Vagina (tissue), 2 donors: ENCODE data around the gene PJA2. TPM values are rescaled to one million over a fixed set of nuclear protein-coding genes. Genes with fewer than 3 reads are reported as not detected.

ENCODE experiments used
- DNase-seq, 2 donors: peaks; one replicate each; pipeline ENCODE4 v3.0.0-alpha.2; 2017; ENCODE audit errors: extremely low spot score in 2 of 2
- H3K27ac ChIP-seq: fragments of 200-600 bp; sonication (generic); one replicate; pipeline ENCODE4 v1.5.1; 2019
- H3K27me3 ChIP-seq: fragments of 200-600 bp; sonication (generic); one replicate; pipeline ENCODE4 v1.5.1; 2019
- H3K36me3 ChIP-seq, 2 donors: fragments of 200-600 bp; sonication (generic); one replicate each; pipeline ENCODE4 v1.5.1; 2017 to 2019
- H3K4me1 ChIP-seq: fragments of 200-600 bp; sonication (generic); one replicate; pipeline ENCODE4 v1.5.1; 2019
- H3K4me3 ChIP-seq, 2 donors: fragments of 200-600 bp; sonication (generic); 1 replicate in 1 of 2; 2 replicates in 1 of 2; pipeline ENCODE4 v1.5.1; 2016 to 2019
- H3K9me3 ChIP-seq: fragments of 200-600 bp; sonication (generic); one replicate; pipeline ENCODE4 v1.5.1; 2019
- POLR2A ChIP-seq, 2 donors: fragments of 450-650 bp; IDR thresholded peaks; one replicate each; pipeline ENCODE4 v1.6.1; 2017; ENCODE audit warnings: antibody characterized with exemption in 2 of 2, mild to moderate bottlenecking in 2 of 2, moderate library complexity in 2 of 2
- POLR2AphosphoS5 ChIP-seq, 2 donors: sonication (generic); formaldehyde crosslinking; IDR thresholded peaks; one replicate each; pipeline ENCODE4 v1.9.0; 2017; ENCODE audit warnings: antibody characterized with exemption in 2 of 2, mild to moderate bottlenecking in 2 of 2, low read depth in 1 of 2; ENCODE audit not compliant: insufficient read depth in 1 of 2
- intact Hi-C: fragments of 100-400 bp; cut with DNase I; formaldehyde crosslinking; loops from one replicate; pipeline ENCODE4 v1.15.1; 2023
- total RNA-seq: library from RNA; depleted of rRNA; stranded (reverse); fragments of >200 nt; gene quantifications from one replicate; pipeline ENCODE4 v1.2.3, GENCODE V29; 2016
- TF ChIP-seq, protein P1 (sequence below), 3 experiments: fragments of 450-650 bp in 2 of 3; fragments of 200-600 bp in 1 of 3; sonication (generic) in 1 of 3; IDR thresholded peaks; one replicate each; pipeline ENCODE4 v1.5.1; 2017 to 2019; ENCODE audit warnings: antibody characterized with exemption in 3 of 3, mild to moderate bottlenecking in 2 of 3, moderate library complexity in 2 of 3

Gene PJA2
- total RNA-seq, 1 donor from 2014 or later: 76.1 TPM

DNA sequence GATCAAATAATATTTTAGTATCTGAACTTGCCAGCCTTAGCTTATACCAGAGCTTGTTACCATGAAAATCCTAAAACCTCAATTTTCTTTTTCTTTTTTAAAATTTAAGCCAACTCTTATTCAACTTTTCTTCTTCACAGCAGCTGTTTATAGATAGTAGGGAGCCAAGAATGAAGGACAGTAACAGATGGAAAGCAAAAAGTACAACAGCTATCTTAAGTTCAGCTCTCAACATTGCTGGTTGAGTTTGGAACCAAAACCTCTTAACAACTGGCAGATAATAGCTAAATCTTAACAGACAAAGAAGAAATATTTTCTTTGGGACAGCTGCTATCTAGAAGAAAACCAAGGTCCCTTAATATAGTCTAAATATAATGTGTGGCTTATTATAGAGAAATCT lies 74.7 kb downstream of the PJA2 start:
- TF ChIP-seq POLR2AphosphoS5 (IDR thresholded peaks at IDR 0.05; ENCODE audit: insufficient read depth in 1 of 2, low read depth in 1 of 2): no peak
- no peak for TF ChIP-seq POLR2A (IDR thresholded peaks at IDR 0.05)
- TF ChIP-seq, protein P1, sequence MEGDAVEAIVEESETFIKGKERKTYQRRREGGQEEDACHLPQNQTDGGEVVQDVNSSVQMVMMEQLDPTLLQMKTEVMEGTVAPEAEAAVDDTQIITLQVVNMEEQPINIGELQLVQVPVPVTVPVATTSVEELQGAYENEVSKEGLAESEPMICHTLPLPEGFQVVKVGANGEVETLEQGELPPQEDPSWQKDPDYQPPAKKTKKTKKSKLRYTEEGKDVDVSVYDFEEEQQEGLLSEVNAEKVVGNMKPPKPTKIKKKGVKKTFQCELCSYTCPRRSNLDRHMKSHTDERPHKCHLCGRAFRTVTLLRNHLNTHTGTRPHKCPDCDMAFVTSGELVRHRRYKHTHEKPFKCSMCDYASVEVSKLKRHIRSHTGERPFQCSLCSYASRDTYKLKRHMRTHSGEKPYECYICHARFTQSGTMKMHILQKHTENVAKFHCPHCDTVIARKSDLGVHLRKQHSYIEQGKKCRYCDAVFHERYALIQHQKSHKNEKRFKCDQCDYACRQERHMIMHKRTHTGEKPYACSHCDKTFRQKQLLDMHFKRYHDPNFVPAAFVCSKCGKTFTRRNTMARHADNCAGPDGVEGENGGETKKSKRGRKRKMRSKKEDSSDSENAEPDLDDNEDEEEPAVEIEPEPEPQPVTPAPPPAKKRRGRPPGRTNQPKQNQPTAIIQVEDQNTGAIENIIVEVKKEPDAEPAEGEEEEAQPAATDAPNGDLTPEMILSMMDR (IDR thresholded peaks at IDR 0.05): no peak
- H3K27ac ChIP-seq: no peak overlapping the region

DNA sequence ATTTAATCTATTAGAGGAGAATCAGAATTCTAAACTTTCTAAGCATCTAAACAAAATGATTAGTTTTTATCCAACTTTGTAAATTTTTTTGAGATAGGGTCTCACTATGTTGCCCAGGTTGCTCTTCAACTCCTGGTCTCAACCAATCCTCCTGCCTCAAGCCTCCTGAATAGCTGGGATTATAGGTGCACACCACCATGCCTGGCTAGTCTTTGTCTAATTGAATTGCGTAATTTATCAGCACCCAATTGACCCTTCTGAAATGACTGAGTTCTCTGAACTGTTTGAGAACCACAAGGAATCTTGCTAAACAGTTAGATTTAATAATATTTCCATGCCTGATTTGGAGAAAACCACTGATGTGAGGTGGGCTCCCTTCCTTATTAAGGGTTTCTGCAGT lies 75.7 kb downstream of the PJA2 start:
- no peak for DNase-seq
- no peaks in the 10 kb centered on the region for H3K27me3 ChIP-seq
- TF ChIP-seq POLR2A (IDR thresholded peaks at IDR 0.05) (no peak), POLR2AphosphoS5 (IDR thresholded peaks at IDR 0.05; ENCODE audit: insufficient read depth in 1 of 2, low read depth in 1 of 2) (no peak)
- TF ChIP-seq, protein P1 (IDR thresholded peaks at IDR 0.05): no peak
- no peaks in the 10 kb centered on the region for H3K9me3 ChIP-seq
- peaks cover 5% of the 10 kb centered on the region for H3K4me1 ChIP-seq
- no peak overlapping the region for H3K27ac ChIP-seq
- intact Hi-C loops: no loop called here
- H3K36me3 ChIP-seq: peaks cover 0 to 16% of the 10 kb centered on the region in 2 donors
- H3K4me3 ChIP-seq: no peak overlapping the region

More for the DNA sequence above, 74.7 kb downstream of the PJA2 start:
- Histone ChIP-seq H3K4me3 (no peak overlapping the region), H3K27me3 (no peaks in the 10 kb centered on the region), H3K36me3 (peaks cover 0 to 16% of the 10 kb centered on the region in 2 donors), H3K9me3 (no peaks in the 10 kb centered on the region), H3K4me1 (no peaks in the 10 kb centered on the region)
- intact Hi-C loops: no loop called here
- no peak for DNase-seq

DNA sequence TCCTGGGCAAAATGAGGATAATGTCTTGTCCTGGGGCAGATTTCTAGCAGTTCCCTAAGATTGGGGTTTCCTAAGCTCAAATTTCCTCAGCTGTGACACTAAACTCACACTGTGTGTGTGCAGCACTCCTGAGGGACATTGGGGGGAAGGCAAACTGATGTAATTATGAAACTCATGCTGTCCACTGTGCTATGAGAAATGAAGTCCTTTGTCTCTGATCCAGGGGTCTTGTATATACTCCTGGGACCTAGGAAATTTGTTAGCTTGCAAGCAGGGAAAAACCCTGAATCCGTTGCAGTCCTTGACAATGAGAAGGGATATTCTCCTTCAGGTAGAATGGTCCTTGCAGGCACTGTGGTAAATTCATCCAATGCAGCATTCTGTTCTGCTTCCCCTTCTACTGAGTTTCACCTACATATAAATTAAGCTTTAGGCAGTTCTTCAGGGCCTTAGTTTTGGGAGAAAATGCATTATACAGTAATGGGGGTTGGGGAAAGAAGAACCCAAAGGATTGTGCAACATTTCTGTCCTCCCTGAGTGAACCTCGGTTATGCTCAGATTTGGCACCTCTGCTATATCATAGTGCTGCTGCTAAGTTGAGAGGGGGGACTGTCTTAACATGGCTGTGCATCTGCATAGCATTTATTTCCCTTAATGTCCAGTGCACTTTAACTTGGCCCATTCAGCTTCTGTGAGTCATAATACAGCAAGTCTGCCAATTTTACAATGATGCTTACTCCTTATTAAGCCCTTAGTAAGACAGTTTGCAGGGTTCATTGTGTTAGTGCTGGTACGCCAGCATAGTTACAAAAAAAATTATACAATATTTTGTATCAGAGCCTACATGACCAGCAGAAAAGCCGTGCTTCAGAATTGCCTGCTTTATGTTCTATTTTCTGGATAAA lies 80.2 kb downstream of the PJA2 start:
- H3K9me3 ChIP-seq: no peaks in the 10 kb centered on the region
- DNase-seq: no peak
- no peak overlapping the region for H3K27ac ChIP-seq
- no peak for TF ChIP-seq POLR2A (IDR thresholded peaks at IDR 0.05)
- TF ChIP-seq POLR2AphosphoS5 (IDR thresholded peaks at IDR 0.05; ENCODE audit: insufficient read depth in 1 of 2, low read depth in 1 of 2): no peak
- TF ChIP-seq, protein P1 (IDR thresholded peaks at IDR 0.05): no peak
- intact Hi-C loops: loop anchor here (5.0 kb wide), 1 partner anchor 83 kb away; no protein-coding TSS in a partner anchor
- H3K4me1 ChIP-seq: peaks cover 16% of the 10 kb centered on the region
- no peaks in the 10 kb centered on the region for H3K36me3 ChIP-seq
- no peaks in the 10 kb centered on the region for H3K27me3 ChIP-seq
- H3K4me3 ChIP-seq: no peak overlapping the region

DNA sequence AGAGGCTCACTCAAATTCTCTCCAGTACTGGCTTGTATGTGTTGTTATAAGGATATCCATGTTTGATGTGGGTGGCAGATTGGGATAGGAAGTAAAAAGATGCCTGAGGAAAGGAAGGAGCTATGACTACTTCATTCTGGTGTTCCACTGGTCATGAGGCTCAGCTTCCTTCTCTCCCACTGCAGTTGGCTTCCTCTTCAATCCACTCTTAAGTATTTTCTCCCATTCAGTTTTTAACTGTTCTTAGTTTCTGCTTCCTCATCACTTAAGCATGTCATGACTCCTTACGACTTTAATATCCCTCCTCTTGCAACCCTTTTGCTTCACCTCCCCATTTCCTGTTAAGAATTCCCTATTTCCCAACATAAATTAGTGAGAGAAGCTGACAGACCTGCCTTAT lies 81.1 kb downstream of the PJA2 start:
- no peaks in the 10 kb centered on the region for H3K9me3 ChIP-seq
- H3K4me3 ChIP-seq: no peak overlapping the region
- H3K27me3 ChIP-seq: no peaks in the 10 kb centered on the region
- H3K4me1 ChIP-seq: peaks cover 16% of the 10 kb centered on the region
- DNase-seq: no peak
- no peak overlapping the region for H3K27ac ChIP-seq
- no peaks in the 10 kb centered on the region for H3K36me3 ChIP-seq
- TF ChIP-seq POLR2A (IDR thresholded peaks at IDR 0.05): no peak
- no peak for TF ChIP-seq POLR2AphosphoS5 (IDR thresholded peaks at IDR 0.05; ENCODE audit: insufficient read depth in 1 of 2, low read depth in 1 of 2)
- TF ChIP-seq, protein P1 (IDR thresholded peaks at IDR 0.05): no peak
- intact Hi-C loops: loop anchor here (5.0 kb wide), 1 partner anchor 84 kb away; no protein-coding TSS in a partner anchor

DNA sequence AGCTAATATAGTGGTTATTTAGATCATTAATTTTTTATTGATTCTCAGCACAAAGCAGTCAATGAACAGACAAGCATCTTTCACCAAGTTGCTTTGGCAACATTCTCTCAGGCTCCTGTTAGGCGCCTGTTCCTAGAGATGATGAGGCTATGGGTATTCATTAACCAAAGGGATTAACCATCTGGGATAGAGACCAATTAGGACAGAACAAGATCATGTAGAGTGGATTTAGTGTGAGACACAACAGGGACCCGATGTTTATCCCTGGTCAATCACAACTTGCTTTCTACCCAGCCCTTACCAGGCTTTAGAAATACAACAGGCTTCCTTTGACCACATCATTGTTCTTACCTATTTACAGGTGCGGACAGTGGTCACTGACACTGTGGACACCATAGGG lies 82.2 kb downstream of the PJA2 start:
- intact Hi-C loops: loop anchor here (5.0 kb wide), 1 partner anchor 85 kb away; no protein-coding TSS in a partner anchor
- no peaks in the 10 kb centered on the region for H3K36me3 ChIP-seq
- TF ChIP-seq, protein P1 (IDR thresholded peaks at IDR 0.05): no peak
- no peak for TF ChIP-seq POLR2A (IDR thresholded peaks at IDR 0.05)
- TF ChIP-seq POLR2AphosphoS5 (IDR thresholded peaks at IDR 0.05; ENCODE audit: insufficient read depth in 1 of 2, low read depth in 1 of 2): no peak
- H3K27ac ChIP-seq: no peak overlapping the region
- H3K4me3 ChIP-seq: no peak overlapping the region
- H3K27me3 ChIP-seq: no peaks in the 10 kb centered on the region
- no peaks in the 10 kb centered on the region for H3K9me3 ChIP-seq
- H3K4me1 ChIP-seq: peaks cover 16% of the 10 kb centered on the region
- DNase-seq: no peak
